ENCODE results near the gene ANKRD12.

GRCh38 chr18:9260388-9261380, 124.1 kb downstream of the ANKRD12 start:
- TF ChIP-seq BHLHE40 (IDR thresholded peaks at IDR 0.05; ENCODE audit: low read depth, low read length), result no peak
- TF ChIP-seq CTCF (conservative IDR thresholded peaks at IDR 0.05; ENCODE audit: low read depth, low read length), result no peak
- TF ChIP-seq POLR2A (IDR thresholded peaks at IDR 0.05; ENCODE audit: low read depth, low read length), result no peak
- no peak for TF ChIP-seq ELK1 (IDR thresholded peaks at IDR 0.05; ENCODE audit: borderline replicate concordance, low read depth, low read length)
- TF ChIP-seq RFX5 (IDR thresholded peaks at IDR 0.05; ENCODE audit: low read depth, low read length), result no peak
- no peak for TF ChIP-seq SMC3 (IDR thresholded peaks at IDR 0.05; ENCODE audit: low read depth, low read length)
- TF ChIP-seq RAD21 (IDR thresholded peaks at IDR 0.05; ENCODE audit: low read length), result no peak
- TF ChIP-seq MAFK (IDR thresholded peaks at IDR 0.05; ENCODE audit: low read depth, low read length), result no peak
- TF ChIP-seq CEBPB (IDR thresholded peaks at IDR 0.05; ENCODE audit: low read depth, low read length), result no peak
- no peak for TF ChIP-seq CHD1 (IDR thresholded peaks at IDR 0.05; ENCODE audit: low read depth, low read length)
- TF ChIP-seq USF2 (IDR thresholded peaks at IDR 0.05; ENCODE audit: low read depth, low read length), result no peak
- TF ChIP-seq MXI1 (IDR thresholded peaks at IDR 0.05; ENCODE audit: borderline replicate concordance, low read depth, low read length), result no peak
- no peak for TF ChIP-seq RCOR1 (IDR thresholded peaks at IDR 0.05; ENCODE audit: insufficient replicate concordance, low read length)
- TF ChIP-seq FOS (IDR thresholded peaks at IDR 0.05; ENCODE audit: low read depth, low read length), result no peak
